NT2/D1 (cell line): Measurements from ENCODE around the gene SDC3.

Source experiments
- YY1 ChIP-seq: IDR thresholded peaks from 2 replicates; pipeline ENCODE4 v1.6.1; 2011; ENCODE audit not compliant: insufficient read length, insufficient read depth
- ZNF274 ChIP-seq: IDR thresholded peaks from 2 replicates; pipeline ENCODE4 v1.6.1; 2011; ENCODE audit warnings: mild to moderate bottlenecking, low read depth, low read length

DNA sequence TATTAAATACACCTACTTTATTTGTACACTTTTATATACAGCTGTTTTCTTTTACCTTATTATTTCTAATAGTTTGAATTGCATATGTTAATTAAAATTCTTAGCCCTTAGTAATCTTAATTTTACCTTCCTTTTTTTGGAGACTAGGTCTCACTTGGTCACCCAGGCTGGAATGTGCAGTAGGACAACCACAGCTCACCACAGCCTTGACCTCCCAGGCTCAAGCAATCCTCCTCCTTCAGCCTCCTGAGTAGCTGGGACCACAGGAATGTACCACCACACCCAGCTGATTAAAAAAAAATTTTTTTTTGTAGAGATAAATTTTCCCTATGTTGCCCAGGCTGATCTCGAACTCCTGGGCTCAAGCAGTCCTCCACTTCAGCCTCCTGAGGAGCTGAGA is 15.0 kb upstream of the SDC3 start:
- no peak for TF ChIP-seq YY1
- TF ChIP-seq ZNF274 = no peak
